Activated T-helper 1 cell treated with Interleukin-2 at 50 U/mL for 16 hours (primary cell): ENCODE data around the gene STRIT1.
"Not testable (repeated sequence)": the region's sequence is repeated elsewhere in the genome, so short reads cannot be mapped to it uniquely, and the experiment has no call there.

Source experiments
- DNase-seq: peaks from one replicate; pipeline ENCODE4 v3.0.0-alpha.2; 2020; ENCODE audit warnings: low read depth

Gene STRIT1

DNA sequence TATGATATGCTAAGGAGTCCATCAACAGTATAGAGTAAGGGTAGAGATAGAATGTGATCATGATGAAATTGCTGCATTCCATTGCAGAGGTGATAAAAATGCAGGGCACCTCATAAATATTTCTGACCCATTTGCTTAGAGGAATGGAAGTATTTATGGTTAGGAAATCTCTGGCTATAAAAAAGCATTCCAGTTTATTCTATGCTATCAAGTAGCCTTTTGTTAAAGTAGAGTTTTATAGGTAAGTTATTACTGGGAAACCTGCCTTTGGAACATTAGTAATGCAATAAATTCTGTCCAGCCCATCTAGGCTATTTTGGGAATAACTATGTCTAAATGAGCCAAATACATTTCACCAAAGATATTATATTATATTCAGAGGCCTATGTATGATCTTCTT, 19.8 kb upstream of the STRIT1 start:
- DNase-seq, result no peak

DNA sequence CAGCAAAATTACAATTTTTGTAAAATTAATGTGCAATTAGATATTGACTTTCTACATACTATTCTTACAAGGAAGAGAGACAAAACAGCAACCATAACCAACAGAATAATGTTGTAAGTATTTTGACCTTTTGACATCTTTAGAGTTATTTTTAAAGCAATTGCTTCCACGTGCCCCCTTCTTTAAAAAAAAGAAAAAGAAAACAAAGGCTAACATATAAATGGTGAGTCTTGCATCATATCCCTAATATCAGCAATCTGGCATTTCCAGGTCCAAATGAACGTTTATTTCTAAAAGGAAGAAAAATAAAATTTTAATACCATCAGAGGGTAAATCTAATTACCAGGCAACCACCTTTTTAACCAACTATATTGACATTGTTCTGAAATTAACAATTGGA, 19.3 kb upstream of the STRIT1 start:
- no peak for DNase-seq

DNA sequence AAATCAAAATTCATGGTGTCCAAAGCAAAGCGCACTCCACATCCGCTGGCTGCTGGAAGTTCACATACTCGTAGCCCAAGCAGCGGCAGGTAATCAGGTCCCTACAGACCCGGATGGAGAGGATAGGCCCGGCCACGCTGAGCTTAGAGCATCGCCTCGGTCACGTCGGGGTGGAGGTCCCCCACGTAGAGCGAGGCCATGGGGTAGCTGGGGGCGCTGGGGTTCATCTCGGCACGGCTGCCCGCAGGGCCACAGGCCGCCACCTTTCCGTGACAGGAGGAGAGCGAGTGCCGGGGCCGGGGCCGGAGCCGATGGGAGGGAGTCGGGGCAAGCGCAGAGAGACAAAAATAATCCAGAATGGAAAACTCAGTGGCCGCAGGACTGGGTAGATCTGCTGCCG, 16.1 kb upstream of the STRIT1 start:
- no peak for DNase-seq

DNA sequence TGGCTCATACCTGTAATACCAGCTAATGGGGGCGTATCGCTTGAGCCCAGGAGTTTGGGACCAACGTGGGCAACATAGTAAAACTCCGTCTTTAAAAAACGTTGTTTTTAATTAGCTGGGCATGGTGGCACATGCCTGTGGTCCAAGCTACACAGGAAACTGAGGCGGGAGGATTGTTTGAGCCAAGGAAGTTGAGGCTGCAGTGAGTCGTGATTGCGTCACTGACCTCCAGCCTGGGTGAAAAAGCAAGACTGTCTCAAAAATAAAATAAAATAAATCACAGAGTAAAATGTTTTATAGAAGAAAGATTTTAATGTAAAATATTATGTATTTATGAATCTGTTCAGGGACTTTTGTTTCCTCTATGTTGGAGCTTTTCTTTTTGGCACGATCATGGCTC, 15.3 kb upstream of the STRIT1 start:
- no peak for DNase-seq

DNA sequence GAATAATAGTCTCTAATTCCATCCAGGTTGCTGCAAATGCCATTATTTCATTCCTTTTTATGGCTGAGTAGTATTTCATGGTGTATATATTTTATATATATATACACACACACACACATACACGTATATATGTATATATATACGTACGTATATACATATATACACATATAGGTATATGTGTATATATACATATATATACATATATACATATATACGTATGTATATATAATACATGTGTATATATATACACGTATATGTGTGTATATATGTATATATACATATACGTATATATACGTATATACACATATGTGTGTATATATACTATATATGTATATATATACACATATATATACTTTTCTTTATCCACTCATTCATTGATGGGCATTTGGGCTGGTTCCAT, 13.7 kb upstream of the STRIT1 start:
- DNase-seq, result no peak

DNA sequence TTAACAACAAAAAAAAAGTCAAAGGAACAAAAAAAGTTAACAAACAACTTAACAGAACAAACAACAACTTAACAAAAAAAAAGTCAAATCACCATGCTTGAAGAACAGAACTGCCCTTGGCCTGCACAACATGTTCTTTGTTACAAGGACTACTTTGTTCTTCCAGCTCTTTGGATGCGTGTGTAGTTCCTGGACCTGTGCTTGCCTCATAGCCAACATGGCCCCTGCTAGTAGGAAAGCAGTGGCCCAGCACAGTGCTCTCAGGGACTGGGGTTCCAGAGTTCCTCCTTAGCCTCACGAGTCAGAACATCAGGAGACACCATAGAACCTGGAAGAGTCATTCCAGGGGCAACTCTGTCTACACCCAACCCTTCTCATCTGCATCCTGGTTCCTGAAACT, 10.9 kb upstream of the STRIT1 start:
- no peak for DNase-seq

DNA sequence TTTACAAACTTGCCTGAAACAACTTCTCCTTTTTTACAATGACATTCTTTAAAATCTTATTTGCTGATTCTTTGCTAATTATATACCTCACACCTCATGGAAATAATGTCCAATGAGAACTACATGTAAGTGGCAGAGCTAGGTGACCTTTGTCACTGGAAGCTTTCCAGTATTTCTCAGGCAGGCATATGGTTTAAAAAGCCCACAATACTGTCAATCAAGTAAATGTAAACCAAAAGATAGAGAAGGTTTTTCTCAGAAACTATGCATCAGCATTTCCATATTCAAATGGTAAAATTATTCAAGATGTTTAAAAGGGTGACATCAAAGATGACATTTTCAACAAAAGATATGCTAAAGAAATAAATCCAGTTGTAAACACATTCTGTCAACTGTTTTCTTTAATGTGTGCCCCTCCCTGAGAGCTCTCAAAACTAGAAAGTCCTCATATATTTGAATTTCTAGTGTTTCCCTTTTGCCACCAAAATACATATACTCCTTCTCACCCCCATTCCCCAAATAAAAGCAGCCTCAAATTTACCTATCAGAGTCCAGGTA, 10.1 kb upstream of the STRIT1 start:
- DNase-seq, result no peak

DNA sequence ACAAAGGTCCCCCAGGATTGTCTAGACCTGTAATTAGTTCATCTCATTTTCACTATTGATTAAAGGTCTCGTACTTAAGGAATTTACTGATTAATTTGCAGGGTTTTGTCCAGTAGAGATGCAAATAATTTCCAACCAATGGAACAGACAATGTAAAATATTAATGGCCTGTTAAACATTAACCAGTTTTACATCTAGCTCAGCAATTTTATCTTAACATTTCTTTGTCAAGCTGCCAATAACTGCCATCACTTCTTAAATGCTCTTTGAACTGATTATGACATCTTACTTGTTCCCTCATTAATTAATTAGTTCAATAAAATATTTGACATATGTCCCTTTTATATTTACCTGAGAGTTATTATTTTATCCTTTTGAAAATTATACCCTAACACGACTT, 9.4 kb upstream of the STRIT1 start:
- DNase-seq, result no peak

DNA sequence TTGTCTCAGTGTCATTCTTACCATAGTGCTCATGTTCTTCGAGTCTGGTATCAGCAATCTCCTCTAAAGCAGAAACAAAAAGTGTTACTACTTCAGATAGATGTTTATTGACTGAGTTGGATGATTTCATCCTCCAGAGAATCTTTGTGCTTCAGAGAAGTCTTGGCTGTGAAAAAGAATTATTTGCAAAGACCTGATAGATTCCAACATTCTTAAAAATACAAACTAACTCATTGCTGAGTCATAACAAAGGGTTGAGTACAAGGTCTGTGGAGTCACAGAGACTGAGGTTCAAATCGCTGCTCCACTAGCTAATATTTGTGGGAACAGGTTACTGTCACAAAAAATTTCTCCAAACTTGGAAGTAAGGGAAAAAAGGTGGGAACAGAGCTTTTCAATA, 9.0 kb upstream of the STRIT1 start:
- DNase-seq, result no peak

DNA sequence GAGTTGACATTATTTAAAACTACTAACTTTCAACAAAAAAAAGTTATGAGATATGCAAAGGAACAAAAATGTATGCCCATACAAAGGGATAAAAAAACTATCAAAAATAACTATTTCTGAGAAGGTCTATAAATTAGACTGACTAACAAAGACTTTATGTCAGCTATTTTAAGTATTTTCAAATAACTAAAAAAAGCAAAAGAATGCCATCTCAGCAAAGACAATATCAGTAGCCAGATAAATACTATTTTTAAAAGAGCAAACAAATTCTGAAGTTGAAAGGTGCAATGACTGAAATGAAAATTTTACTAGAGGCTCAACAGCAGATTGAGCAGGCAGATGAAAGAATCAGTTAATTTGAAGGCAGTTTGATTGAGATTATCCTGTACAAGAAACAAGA, 3.6 kb upstream of the STRIT1 start:
- DNase-seq, result no peak

DNA sequence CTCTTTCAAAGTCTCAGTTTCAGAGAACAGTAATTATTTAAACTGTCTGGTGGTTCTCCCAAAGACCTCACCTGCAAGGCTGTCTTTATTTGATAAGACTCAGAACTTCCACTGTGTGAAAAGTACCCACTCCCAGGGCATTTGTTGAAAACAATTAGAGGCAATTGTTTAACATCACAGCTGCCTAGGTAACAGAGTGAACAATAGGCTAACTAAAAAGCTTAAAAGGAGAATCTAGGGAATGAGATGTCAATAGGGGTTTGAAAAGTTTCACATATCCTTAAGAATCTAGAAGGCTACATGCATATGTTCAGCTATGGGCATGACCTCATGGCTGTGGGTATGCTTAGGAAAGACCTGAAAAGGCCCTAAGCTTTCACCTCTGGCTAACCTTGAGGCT, 2.9 kb upstream of the STRIT1 start:
- DNase-seq, result no peak

DNA sequence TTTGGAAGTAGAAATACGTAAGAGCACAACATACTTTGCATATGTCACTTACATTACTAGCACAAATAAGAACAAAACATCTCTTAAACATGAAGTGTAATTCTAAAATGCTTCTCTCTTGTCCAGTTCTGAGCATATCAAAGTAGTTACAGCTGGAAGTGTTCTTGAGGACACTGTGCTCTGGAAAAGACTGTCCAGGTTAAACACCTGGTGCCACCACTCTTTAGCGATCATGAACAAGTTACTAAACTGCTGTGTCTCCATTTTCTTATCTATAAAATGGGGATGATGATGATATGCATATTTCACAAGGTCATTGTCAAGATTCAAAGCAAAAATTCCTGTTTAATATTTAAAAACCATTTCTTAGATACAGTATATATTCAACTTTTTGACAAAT, 790 bp downstream of the STRIT1 start:
- no peak for DNase-seq

DNA sequence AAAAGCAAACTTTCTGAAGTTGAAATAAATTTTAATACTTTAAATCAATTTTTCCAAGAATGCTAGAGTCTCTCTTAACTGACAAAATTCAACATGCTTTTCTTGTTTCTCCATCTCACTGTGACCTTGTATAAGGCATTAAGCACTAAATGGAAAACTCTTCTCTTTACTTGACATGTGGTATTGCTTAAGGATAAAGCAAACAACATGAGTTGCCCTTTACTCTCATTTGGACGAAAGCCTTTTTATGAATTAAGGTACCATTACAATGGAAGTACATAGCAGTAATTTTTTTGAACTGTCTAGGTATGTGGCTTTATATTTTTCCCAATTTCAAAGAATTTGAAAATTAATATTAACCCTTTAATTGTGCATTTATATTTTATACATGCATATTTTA, 1.4 kb downstream of the STRIT1 start:
- DNase-seq, result no peak

DNA sequence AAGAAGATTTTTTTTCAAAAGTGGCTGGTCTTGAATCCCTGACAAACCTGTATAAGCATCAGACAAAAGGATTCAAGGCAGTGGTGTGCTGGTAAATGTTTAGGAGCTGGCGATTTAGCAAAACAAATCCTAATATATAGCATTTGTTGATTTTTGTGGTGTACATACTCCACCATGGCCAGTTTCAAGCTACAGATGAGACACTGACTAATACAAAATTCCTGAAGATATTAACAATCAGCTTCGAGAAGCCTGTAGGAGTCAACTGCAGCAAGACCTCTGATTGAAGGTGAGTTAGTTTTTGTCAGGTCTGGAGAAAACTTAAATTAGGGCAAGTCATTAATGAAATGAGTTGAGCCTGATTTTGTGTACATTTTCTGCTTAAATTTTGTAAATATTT, 6.7 kb downstream of the STRIT1 start:
- no peak for DNase-seq

DNA sequence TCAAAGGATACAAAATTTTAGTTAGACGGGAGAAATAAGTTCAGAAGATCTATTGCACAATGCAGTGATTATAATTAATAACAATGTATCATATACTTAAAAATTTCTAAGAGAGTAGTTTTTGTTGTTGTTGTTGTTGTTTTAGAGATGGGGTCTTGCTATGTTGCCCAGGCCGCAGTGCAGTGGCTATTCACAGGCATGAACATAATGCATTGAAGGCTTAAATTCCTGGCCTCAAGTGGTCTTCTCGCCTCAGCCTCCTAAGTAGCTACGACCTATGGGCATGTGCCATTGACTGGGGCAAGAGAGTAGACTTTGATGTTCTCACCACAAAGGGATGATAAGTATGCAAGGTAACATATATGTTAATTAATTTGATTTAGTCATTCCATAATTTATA, 7.5 kb downstream of the STRIT1 start:
- no peak for DNase-seq

DNA sequence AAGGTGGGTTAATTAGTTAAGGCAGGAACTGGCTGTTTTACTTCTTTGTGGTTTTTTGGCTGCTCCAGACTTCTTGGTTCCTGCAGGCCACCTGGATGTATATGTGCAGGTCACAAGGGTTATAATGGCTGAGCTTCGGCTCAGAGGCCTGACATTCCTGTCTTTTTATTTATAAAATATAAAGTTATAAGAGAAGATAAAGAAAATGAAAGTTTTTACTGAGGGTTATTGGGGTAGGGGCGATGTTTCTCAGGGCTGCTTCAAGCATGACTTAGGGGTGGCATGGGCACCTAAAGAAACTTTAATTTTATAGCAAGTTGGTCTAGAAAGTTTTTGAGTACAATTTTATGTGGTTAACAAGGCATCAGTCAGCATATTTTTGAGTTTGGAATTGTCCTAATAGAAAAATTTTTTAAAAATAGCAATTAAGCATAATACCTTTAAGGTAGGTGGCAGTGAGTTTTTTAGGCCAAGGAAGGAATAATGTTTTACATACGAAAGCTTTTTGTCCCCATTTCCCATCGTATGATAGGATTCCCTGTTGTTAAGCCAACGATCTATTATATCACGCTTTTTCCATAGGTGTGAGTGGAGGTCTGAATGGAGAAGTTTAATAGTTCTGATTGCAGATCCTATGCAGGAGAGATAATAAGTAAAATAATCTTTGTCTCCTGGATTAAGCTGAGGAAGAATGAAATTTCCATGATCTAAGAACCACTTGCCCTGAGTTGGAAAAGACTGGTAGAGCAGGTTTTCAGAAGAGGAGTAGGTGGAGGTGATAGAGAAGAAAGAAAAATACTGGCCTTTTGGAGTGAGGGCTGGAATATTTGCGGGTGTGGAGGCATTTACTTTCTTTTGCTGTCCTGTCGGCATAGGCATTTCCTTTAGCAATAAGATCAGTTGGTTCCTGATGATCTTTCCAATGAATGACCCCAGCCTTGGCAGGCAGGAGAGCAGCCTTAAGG, 10.1 kb downstream of the STRIT1 start:
- no peak for DNase-seq

DNA sequence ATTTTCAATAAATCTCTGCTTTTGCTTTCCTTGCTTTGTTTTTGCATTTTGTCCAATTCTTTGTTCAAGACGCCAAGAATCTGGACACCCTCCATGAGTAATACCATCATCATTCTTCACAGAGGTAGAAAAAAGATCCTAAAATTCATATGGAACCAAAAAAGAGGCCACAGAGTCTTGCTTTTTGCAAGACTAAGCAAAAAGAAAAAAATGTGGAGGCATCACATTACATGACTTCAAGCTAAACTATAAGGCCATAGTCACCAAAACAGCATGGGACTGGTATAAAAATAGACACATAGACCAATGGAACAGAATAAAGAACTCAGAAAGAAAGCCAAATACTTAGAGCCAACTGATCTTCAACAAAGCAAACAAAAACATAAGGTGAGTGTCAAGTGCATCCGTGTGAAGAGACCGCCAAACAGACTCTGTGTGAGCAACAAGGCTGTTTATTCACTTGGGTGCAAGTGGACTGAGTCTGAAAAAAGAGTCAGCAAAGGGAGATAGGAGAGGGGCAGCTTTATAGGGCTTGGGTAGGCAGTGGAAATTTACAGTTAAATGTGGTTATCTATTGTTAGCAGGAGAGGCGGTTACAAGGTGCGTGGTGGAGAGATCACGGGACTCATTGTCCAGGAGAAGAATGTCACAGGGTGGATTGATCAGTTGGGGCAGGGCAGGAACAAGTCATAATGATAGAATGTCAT, 10.9 kb downstream of the STRIT1 start:
- no peak for DNase-seq

DNA sequence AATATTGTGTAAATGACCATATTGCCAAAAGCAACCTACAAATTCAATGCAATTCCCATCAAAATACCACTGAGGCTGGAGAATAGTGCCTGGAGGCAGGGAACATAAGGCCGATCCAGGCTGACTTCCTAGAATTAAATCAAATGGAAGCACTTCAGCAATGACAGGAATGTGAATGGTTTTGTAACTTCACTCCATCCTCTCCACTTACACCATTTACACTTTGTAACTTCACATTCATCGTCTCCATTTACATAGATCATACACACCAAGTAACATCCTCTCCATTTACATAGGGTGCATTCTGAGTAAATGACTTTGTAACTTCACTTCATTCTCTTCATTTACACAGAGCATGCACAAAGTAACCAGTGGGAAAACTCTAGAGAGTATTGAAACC, 11.6 kb downstream of the STRIT1 start:
- no peak for DNase-seq

DNA sequence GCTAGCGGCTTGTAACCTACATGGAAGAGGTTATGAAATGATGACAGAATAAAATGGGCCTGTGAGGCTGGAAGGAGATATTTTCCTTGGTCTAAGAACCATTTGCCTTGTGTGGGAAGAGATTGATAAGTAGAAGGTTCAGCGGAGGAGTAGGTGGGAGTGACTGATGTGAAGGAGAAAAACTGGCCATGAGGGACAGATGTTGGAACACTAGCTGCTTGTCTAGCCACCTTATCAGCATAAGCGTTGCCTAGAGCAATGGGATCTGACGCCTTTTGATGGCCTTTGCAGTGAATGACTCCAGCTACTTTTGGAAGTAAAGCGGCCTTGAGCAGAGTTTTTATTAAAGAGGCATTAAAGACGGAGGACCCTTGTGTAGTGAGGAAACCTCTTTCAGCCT, 17.4 kb downstream of the STRIT1 start:
- not testable (repeated sequence) for DNase-seq

DNA sequence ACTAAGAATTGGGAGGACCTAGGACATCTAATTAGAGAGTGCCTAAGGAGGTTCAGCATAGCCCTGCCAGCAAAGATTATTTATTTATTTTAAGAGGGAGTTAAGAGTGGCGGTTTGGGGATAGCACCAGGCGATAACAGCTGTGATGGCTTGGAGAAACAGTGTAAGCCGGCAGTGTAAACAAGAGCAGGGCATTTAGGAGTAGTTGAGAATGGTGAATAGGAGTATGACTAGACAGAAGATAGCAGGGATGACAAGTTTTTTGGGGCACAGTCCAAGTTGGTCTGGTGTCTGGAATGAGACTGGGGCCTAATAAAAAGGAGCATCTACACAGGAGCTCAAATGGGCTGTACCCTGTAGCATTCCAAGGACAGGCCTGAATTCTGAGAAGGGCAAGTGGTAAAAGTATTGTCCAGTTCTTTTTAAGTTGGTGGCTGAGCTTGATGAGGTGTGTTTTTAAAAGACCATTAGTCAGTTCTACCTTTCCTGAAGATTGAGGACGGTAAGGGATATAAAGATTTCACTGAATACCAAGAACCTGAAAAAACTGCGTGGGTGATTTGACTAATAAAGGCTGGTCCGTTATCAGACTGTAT, 18.2 kb downstream of the STRIT1 start:
- DNase-seq, result not testable (repeated sequence)

DNA sequence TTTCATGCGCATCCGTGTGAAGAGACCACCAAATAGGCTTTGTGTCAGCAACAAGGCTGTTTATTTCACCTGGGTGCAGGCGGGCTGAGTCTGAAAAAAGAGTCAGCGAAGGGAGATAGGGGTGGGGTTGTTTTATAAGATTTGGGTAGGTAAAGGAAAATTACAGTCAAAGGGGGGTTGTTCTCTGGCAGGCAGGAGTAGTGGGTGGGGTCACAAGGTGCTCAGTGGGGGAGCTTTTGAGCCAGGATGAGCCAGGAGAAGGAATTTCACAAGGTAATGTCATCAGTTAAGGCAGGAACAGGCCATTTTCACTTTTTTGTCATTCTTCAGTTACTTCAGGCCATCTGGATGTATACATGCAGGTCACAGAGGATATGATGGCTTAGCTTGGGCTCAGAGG, 19.0 kb downstream of the STRIT1 start:
- DNase-seq, result not testable (repeated sequence)

DNA sequence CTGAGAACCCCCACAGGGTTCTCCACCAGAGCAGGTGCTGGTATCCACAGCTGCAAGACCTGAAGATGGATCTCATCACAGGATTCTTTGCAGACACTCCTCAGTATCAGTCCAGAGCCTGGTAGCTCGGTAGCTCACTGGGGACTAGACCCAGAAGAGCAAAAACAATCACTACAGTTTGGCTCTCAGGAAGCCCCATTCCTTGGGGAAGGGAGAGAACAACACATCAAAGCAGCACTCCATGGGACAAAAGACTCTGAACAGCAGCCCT, 22.2 kb downstream of the STRIT1 start:
- no peak for DNase-seq
